NCI-H187 treated with DMSO at 0.1 percent for 48 hours (cell line): ENCODE data around the gene TEAD1.

Experiments
- DNase-seq: peaks from one replicate; lab custom pipeline; 2025; lab: John Stamatoyannopoulos, UW

TEAD1 gene

GRCh38 chr11:12835286-12835685, 161.1 kb downstream of the TEAD1 start:
- no peak for DNase-seq

DNA sequence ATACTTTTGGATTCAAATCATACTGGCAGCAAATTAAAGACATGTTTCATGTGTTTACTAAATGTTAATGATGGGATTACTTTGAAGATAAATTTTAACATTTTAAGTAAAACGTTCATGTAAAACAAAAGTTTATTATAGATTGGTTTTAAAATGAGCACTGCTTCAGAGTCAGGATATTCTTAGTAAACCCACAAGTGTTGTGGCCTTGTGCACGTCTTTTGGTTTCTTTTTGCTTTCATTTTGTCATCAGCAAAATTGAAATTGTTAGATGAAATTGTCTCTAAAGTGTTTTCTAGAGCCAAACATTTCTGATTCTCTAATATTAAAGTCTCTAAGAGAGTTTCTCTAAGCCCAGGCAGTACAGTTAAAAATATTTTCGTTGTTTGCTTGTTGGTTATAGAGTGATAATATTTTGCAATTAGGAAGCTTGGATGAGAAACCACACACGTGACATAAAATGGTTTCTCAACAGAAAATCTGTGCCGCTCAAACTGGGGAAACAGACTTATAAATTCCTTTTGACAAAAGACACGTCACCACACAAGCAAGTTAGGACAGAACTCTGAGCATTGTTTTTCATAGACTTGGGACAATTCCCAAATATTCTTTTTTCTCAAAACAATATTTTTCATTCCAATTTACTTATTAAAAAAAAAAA, 164.4 kb downstream of the TEAD1 start:
- no peak for DNase-seq

DNA sequence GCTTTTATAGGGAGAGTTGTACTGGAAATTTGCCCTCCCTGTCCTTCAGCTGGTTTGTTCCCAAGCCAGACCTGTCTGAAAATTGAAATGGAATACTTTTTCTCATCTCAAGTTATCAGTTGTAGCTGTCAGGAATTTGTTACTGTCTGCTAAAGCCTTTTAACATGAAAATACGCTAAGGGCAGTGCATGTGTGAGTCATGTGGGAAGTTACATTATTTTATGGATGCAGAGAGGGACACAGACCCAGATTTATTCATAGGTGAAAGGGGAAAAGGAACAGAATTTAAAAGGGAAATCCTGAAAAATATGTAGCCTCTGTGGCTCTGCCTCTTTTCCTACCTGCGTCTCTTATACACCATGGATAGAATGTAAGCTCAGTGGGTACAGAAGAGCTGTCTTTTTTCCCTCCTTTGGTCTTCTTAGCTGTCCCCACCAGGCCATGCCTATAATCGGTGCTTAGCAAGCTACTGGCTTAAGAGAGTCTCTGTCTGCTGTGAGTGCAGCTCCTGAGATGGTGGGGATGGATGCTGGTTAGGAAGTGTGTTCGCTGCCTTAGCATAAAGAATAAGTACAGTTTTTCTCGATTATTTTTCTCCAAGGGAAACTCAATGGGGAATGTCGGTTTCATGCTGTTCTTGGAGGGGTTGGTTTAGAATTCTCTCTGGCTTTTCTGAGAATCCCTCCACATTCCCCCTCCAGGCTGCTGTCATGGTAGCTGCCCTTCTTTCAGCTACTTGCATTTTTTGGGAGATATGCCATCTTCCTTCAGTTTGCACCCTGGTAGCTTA, 166.8 kb downstream of the TEAD1 start:
- no peak for DNase-seq

DNA sequence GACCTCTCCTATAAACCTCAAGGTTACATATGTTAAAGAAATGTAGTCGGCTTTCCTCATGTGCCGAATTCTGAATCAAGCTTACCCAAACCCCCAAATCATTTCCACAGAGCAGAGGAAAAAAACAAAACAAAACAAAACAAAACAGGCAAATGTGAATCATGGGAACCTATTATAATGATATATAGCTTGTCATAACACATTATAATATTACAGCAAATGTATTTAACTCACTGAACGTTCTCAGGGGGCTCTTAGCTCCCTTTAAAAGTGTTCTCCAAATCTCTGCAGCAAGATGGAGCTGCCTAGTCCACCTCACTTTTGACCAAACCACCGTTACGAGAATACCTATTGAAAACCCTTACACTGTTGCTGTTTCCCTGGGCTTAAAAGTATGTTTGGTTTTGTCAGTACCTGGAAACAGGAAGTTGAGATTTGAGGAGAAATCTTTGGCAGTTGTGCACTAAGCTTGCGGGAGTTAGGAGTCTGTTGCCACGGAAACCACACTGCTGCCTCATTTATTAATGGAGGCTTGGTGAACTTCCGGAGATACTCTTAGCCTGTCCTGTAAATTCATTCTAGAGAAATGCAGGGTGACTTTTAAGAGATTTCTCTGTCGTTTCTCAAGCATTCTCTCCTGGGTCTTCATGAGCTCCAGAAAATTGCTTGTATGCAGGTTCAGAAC, 167.9 kb downstream of the TEAD1 start:
- DNase-seq: no peak

DNA sequence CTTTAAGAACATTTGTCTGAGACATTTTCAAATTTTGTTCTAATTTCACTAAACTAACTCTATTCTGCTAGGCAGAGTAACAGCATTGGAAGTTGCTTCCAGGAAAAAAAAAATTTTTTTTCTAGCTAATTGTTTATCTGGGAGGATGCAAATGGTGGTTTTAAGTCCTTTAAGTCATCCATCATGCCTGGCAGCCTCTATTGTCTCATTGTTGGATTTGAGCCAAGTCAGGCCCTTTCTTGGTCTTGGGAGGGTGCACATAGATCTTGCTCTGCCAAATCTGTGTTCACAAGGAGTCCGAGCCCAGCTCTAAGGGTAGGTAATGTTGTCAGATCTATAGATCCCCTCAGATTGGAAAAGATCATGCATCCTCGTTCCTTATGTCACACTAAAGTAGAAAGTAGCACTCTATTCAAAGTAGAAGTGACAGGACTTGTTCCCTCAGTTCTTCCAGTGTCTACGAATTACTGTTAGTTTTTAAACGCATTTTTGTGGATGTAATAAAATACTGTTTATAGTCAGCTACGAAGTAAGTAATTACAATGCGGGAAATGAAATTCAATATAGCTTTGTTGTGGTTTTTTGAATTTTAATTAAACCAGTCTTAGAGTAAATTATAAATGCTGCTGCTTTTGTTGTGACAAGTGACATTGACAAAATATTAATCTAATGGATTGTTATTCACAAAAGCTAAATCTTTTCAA, 168.9 kb downstream of the TEAD1 start:
- peak; percentile 83 for DNase-seq

GRCh38 chr11:12845163-12845562, 170.9 kb downstream of the TEAD1 start:
- DNase-seq: no peak

GRCh38 chr11:12845739-12846358, 171.6 kb downstream of the TEAD1 start:
- DNase-seq: peak; percentile 84

- DNase-seq: no peak
Observed at GRCh38 chr11:12846786-12847615, 172.8 kb downstream of the TEAD1 start.

DNA sequence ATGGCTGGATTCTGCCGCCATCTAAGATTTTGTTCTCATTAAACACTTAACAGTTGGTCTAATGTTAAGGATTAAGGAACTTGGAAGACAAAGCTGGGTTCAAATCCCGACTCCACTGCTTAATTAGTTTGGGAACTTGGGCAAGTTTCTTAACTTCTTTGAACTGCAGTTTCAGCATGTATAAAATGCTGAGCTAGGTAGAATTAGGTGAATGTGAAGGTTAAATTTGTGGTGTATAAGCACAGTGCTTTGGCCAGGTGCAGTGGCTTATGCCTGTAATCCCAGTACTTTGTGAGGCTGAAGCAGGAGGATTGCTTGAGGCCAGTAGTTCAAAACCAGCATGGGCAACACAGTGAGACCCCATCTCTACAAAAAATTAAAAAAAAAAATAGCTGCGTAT, 174.2 kb downstream of the TEAD1 start:
- no peak for DNase-seq

GRCh38 chr11:12853325-12853651, 179.1 kb downstream of the TEAD1 start:
- DNase-seq: no peak

DNA sequence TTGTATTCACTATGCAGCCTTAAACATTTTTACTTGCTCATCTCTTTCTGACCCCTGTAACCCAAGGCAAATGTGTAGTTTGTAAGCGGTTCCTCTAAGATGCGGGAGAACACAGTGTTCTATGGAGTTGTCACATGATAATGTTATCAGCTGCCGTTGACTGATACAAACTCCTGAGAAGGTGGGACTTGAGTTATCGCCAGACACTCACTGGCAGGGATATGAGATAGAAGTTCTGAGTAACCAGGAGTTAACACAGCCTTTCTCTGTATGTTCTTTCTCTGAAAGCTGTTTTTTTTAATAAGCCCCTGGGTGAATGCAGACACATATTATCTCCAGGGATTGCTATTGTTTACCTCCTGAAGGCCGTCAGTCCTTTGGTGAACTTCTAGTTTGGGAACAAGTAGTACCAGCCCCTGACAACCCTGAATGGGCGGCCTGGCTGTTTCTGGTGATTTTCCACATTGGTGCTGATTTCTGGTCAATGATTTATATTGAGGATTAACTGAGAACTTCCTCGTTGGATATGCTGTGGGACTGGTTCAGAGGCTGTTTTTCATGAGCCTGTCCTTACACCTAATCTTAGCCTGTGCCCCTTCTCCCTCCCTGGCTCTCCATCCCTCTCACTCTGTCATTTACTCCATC, 179.6 kb downstream of the TEAD1 start:
- DNase-seq: no peak

- no peak for DNase-seq
Observed at GRCh38 chr11:12854297-12854661, 180.1 kb downstream of the TEAD1 start.

GRCh38 chr11:12854829-12855228, 180.6 kb downstream of the TEAD1 start:
- no peak for DNase-seq

- DNase-seq: no peak
Observed at GRCh38 chr11:12856338-12856737, 182.1 kb downstream of the TEAD1 start.

GRCh38 chr11:12857572-12857971, 183.4 kb downstream of the TEAD1 start:
- DNase-seq: no peak

GRCh38 chr11:12859872-12860657, 185.8 kb downstream of the TEAD1 start:
- no peak for DNase-seq

DNA sequence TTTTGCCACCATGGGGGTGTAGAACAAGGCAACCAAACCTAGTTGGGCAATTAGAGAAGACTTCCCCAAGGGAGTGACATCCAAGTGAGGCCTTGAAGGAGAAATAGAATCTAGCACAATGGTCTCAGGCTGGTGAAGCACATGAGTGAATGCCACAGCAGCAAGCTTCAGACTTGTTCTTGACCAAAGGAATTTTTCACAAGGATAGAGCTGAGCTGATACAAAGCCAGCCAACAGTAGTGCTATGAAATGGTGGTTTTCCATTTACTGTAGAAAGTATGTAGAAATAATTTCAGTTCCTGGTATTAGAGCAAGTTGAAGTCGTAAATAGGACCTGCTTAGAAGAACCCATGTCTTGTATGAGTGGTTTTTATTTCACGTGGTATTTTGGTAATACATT, 186.6 kb downstream of the TEAD1 start:
- no peak for DNase-seq

- DNase-seq: no peak
Observed at GRCh38 chr11:12862696-12863469, 188.7 kb downstream of the TEAD1 start.

DNA sequence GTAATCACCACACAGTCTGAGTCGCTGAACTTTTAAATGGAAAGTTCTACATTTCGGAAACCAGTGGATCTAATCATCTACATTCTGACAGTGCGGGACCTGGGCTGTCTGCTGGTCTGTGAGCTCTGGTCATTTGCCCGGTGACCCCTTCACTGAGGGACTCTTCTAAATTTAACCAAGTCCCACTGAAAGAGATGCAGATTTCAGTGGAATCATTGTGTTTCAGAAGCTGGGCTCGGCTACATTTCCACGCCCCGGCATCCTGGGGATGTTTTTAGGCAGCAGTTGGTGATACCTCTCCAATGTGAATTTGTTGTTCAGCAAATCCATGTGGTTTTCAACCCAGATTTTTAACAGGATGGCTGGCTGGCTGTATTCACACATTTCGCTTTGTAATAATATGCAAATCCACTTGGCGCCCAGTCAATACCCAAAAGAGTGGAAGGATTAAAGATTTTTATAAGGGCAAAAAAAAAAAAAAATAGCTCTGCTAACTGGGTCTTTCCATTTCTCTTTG, 189.4 kb downstream of the TEAD1 start:
- DNase-seq: no peak
